ENCODE data around the gene RTL10.

RTL10 gene

DNA sequence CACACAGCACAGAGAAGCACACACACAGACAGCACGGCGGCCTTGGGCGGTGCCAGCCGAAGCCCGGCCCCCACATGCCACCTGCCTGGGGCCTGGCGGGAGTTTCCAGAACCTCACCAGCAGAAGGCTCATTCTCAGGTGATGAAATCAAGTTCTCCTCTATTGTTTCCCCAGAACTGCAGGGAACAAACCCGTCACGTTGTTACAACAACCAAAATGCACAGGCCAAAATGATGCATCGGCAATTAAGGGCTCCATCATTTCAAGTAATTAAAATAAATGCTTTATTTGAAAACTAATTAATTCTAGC is 30.8 kb downstream of the RTL10 start:
- Histone ChIP-seq H3K4me3 (ENCODE audit: low read depth in 1 of 2, low read length in 1 of 2) (no peak overlapping the region), H3K4me1 (ENCODE audit: control insufficient read depth in 1 of 2, insufficient read depth in 1 of 2, low read depth in 1 of 2, low read length in 1 of 2) (peaks cover 7 to 10% of the 10 kb centered on the region in 2 experiments), H3K36me3 (no peaks in the 10 kb centered on the region), H3K27me3 (no peaks in the 10 kb centered on the region), H3K27ac (no peak overlapping the region), H3K9me3 (no peaks in the 10 kb centered on the region)
- TF ChIP-seq, protein P1, sequence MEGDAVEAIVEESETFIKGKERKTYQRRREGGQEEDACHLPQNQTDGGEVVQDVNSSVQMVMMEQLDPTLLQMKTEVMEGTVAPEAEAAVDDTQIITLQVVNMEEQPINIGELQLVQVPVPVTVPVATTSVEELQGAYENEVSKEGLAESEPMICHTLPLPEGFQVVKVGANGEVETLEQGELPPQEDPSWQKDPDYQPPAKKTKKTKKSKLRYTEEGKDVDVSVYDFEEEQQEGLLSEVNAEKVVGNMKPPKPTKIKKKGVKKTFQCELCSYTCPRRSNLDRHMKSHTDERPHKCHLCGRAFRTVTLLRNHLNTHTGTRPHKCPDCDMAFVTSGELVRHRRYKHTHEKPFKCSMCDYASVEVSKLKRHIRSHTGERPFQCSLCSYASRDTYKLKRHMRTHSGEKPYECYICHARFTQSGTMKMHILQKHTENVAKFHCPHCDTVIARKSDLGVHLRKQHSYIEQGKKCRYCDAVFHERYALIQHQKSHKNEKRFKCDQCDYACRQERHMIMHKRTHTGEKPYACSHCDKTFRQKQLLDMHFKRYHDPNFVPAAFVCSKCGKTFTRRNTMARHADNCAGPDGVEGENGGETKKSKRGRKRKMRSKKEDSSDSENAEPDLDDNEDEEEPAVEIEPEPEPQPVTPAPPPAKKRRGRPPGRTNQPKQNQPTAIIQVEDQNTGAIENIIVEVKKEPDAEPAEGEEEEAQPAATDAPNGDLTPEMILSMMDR (IDR thresholded peaks at IDR 0.05) = no peak

DNA sequence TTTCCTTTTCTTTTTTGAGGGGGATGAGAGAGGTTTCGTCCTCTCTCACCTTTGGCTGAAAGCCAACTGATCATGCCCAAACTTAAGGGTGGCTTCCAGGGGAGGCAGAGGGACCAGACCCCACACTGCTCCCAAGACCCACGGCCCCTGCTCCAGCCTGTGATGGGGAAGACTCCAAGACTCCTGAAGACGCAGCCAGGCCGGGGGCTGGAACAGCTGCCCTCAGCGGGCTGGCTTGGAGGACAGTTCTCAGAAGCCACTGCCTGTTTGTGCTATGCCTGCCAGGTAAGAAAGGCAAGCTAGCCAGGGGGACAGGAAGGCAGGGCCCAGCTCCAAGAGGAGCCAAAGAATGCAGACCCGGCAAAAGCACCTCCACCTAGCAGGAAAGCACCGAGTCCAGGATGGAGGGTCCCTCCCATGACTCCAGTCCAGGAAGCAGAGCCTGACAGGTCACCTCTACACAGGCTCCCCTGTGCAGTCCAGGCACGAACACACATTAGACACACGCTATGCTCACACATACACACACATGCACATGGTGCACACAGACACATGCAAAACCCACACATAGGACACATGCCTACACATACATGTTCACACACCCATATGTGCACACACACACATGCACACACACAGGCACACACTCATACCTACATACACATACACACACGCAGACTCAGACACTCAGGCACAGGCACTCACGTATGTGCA is 31.3 kb downstream of the RTL10 start:
- H3K36me3 ChIP-seq = no peaks in the 10 kb centered on the region
- no peak overlapping the region for H3K27ac ChIP-seq
- TF ChIP-seq, protein P1 (IDR thresholded peaks at IDR 0.05) = no peak
- no peaks in the 10 kb centered on the region for H3K27me3 ChIP-seq
- peaks cover 7 to 10% of the 10 kb centered on the region in 2 experiments for H3K4me1 ChIP-seq (ENCODE audit: control insufficient read depth in 1 of 2, insufficient read depth in 1 of 2, low read depth in 1 of 2, low read length in 1 of 2)
- H3K4me3 ChIP-seq (ENCODE audit: low read depth in 1 of 2, low read length in 1 of 2) = no peak overlapping the region
- H3K9me3 ChIP-seq = no peaks in the 10 kb centered on the region

DNA sequence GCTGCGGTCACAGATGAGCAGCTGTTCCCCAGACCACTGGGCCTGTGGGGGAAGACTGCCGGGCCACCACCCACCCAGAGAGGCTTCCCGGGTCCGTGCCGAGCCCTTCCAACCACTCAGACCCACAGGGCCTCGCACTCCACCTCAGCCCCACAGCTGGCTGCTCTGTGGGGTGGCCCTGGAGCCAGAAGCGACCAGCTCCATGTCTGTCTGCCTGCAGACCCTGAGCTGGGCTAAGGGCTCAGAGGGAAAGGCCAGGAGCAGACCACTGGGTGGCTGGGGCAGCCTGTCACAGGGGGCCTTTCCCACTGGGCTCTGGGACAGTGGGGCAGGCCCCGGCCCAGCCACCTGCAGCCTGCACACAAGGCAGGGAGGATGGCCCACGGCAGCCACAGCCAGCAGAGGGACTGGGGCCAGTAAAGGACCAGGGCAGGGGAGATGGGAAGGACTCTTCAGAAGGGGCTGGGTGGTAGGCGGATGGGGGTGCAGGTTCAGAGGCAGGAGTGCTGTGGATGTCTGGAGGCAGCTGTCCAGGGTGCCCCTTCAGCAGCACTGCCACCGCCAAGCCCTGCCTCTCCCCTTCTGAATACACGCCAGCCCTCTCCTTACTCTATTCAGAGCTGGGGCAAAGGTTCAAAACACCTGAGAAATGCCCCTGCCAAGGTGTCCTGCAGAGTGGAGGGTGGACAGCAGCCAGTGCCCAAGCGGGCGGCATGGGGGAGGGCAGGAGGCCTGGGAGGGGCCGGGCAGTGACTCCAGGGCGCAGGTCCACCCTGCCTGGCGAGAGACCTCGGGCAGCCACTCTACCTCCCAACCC is 32.2 kb downstream of the RTL10 start:
- Histone ChIP-seq H3K9me3 (no peaks in the 10 kb centered on the region), H3K27ac (no peak overlapping the region), H3K27me3 (no peaks in the 10 kb centered on the region), H3K4me3 (ENCODE audit: low read depth in 1 of 2, low read length in 1 of 2) (no peak overlapping the region), H3K4me1 (ENCODE audit: control insufficient read depth in 1 of 2, insufficient read depth in 1 of 2, low read depth in 1 of 2, low read length in 1 of 2) (peaks cover 7 to 10% of the 10 kb centered on the region in 2 experiments), H3K36me3 (no peaks in the 10 kb centered on the region)
- TF ChIP-seq, protein P1 (IDR thresholded peaks at IDR 0.05) = no peak

DNA sequence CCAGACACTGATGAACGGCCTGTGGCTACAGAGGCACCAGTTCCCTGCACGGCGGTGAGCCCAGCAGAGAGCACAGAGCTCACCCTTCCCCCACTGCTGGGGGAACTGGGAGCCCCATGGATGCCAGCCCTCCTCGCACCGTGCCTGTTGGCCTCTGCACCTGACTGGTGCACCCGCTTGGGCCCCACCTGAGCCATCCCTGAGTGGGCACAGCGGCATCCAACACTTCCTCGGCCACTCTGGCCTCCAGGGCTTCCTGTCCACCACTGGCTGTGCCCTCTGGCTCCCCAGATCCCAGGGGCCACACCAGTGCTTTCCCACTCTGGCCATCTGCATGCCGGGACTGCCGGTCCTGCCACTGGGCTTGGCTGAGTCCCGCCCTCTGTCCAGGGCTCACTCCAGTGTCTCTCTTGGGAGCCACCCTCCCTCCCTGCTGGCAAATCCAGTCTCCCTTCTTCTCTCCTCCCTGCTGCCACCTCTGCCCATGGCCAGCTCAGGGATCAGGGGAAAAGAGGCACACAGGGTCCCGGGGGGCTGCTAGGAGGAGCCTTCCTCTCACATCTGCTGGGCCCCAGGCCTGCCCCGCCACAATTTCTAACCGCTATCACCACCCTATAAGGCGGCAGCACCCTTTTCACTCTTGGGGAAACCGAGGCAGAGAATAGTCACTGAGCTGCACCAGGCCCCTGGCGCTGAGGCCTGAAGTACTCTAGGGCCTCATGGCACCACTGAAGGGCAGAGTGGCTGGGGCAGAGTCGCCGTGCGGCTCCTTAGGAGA is 33.0 kb downstream of the RTL10 start:
- TF ChIP-seq, protein P1 (IDR thresholded peaks at IDR 0.05) = no peak
- Histone ChIP-seq H3K27me3 (no peaks in the 10 kb centered on the region), H3K27ac (no peak overlapping the region), H3K4me3 (ENCODE audit: low read depth in 1 of 2, low read length in 1 of 2) (no peak overlapping the region), H3K9me3 (no peaks in the 10 kb centered on the region), H3K36me3 (no peaks in the 10 kb centered on the region), H3K4me1 (ENCODE audit: control insufficient read depth in 1 of 2, insufficient read depth in 1 of 2, low read depth in 1 of 2, low read length in 1 of 2) (peaks cover 7 to 10% of the 10 kb centered on the region in 2 experiments)

GRCh38 chr22:19820880-19821522 is 33.7 kb downstream of the RTL10 start:
- no peak overlapping the region for H3K4me3 ChIP-seq (ENCODE audit: low read depth in 1 of 2, low read length in 1 of 2)
- H3K9me3 ChIP-seq = no peaks in the 10 kb centered on the region
- peaks cover 7 to 10% of the 10 kb centered on the region in 2 experiments for H3K4me1 ChIP-seq (ENCODE audit: control insufficient read depth in 1 of 2, insufficient read depth in 1 of 2, low read depth in 1 of 2, low read length in 1 of 2)
- H3K27ac ChIP-seq = no peak overlapping the region
- TF ChIP-seq, protein P1 (IDR thresholded peaks at IDR 0.05) = no peak
- H3K36me3 ChIP-seq = no peaks in the 10 kb centered on the region
- H3K27me3 ChIP-seq = no peaks in the 10 kb centered on the region

Measured in neutrophil (primary cell).